ENCODE results near the gene TRPT1. TPM values are rescaled to one million over a fixed set of nuclear protein-coding genes. Genes with fewer than 3 reads are reported as not detected.

Gene TRPT1
- total RNA-seq, 2 experiments from 2014 or later, result 37.8 to 44.8 TPM

- Mint-ChIP-seq H3K9me3 (ENCODE audit: insufficient read depth) (no peaks in the 10 kb centered on the region), H3K4me1 (ENCODE audit: low read depth) (peaks cover 56% of the 10 kb centered on the region), H3K4me3 (peak overlapping the region; percentile 88), H3K27ac (peak overlapping the region; percentile 91), H3K27me3 (ENCODE audit: low read depth) (no peaks in the 10 kb centered on the region), H3K36me3 (ENCODE audit: low read depth) (peaks cover 29% of the 10 kb centered on the region)
- ATAC-seq (no peak), DNase-seq (no peak)
- POLR2A ChIA-PET, result interaction anchor here (0.6 to 5.9 kb wide), 7 partner anchors 12 to 57 kb away, joined by 3 to 83 read pairs (median 8); partner anchors contain the start of genes BAD, FERMT3, FKBP2 and GPR137
- CTCF ChIA-PET, result interaction anchor here (1.0 to 5.3 kb wide), 5 partner anchors 22 to 77 kb away, joined by 4 to 66 read pairs (median 5); partner anchors contain the start of genes ESRRA and FERMT3
These were observed 1.5 kb upstream of the TRPT1 start for GRCh38 chr11:64227405-64227956.

DNA sequence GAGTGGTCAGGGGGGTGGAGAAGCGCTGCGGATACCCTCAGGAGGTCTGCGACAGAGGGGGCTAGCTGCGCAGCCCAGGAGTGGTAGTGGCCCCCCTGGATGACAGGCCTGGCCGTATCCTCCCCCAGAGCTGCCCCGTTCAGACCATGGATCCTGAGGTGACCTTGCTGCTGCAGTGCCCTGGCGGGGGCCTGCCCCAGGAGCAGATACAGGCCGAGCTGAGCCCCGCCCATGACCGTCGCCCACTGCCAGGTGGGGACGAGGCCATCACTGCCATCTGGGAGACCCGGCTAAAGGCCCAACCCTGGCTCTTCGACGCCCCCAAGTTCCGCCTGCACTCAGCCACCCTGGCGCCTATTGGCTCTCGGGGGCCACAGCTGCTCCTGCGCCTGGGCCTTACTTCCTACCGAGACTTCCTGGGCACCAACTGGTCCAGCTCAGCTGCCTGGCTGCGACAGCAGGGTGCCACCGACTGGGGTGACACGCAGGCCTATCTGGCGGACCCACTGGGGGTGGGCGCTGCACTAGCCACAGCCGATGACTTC is 593 bp upstream of the TRPT1 start:
- POLR2A ChIA-PET, result interaction anchor here (0.6 to 5.9 kb wide), 14 partner anchors 10 to 130 kb away, joined by 3 to 83 read pairs (median 8); partner anchors contain the start of genes BAD, FERMT3, FKBP2 and GPR137
- peak overlapping the region; percentile 88 for H3K4me3 Mint-ChIP-seq
- H3K27ac Mint-ChIP-seq, result peak overlapping the region; percentile 91
- H3K36me3 Mint-ChIP-seq (ENCODE audit: low read depth), result peaks cover 28% of the 10 kb centered on the region
- CTCF ChIA-PET, result interaction anchor here (0.7 to 5.3 kb wide), 12 partner anchors 9 to 91 kb away, joined by 3 to 66 read pairs (median 4); partner anchors contain the start of genes ESRRA, FERMT3, PRDX5 and TRMT112
- DNase-seq, result peak; percentile 79
- H3K9me3 Mint-ChIP-seq (ENCODE audit: insufficient read depth), result no peaks in the 10 kb centered on the region
- H3K4me1 Mint-ChIP-seq (ENCODE audit: low read depth), result peaks cover 47% of the 10 kb centered on the region
- ATAC-seq, result peak; percentile 50
- H3K27me3 Mint-ChIP-seq (ENCODE audit: low read depth), result no peaks in the 10 kb centered on the region

- Mint-ChIP-seq H3K4me1 (ENCODE audit: low read depth) (peaks cover 40% of the 10 kb centered on the region), H3K36me3 (ENCODE audit: low read depth) (peaks cover 40% of the 10 kb centered on the region), H3K4me3 (peak overlapping the region; percentile 88), H3K27ac (peak overlapping the region; percentile 88), H3K9me3 (ENCODE audit: insufficient read depth) (no peaks in the 10 kb centered on the region), H3K27me3 (ENCODE audit: low read depth) (no peaks in the 10 kb centered on the region)
- ChIA-PET POLR2A (interaction anchor here (0.8 to 5.9 kb wide), 12 partner anchors 8 to 59 kb away, joined by 3 to 83 read pairs (median 4); partner anchors contain the start of genes BAD, FERMT3, FKBP2 and PPP1R14B), CTCF (interaction anchor here (3.3 to 5.3 kb wide), 2 partner anchors 19 to 79 kb away, joined by 12 to 66 read pairs; partner anchors contain the start of genes ESRRA and FERMT3)
- DNase-seq (no peak), ATAC-seq (no peak)
These were observed 937 bp downstream of the TRPT1 start for GRCh38 chr11:64224891-64225607.

- DNase-seq, result no peak
- peaks cover 36% of the 10 kb centered on the region for H3K36me3 Mint-ChIP-seq (ENCODE audit: low read depth)
- POLR2A ChIA-PET, result interaction anchor here (0.7 to 5.9 kb wide), 13 partner anchors 9 to 60 kb away, joined by 3 to 83 read pairs (median 4); partner anchors contain the start of genes BAD, FERMT3, FKBP2 and PPP1R14B
- no peaks in the 10 kb centered on the region for H3K27me3 Mint-ChIP-seq (ENCODE audit: low read depth)
- no peak for ATAC-seq
- peak overlapping the region; percentile 88 for H3K27ac Mint-ChIP-seq
- H3K9me3 Mint-ChIP-seq (ENCODE audit: insufficient read depth), result no peaks in the 10 kb centered on the region
- CTCF ChIA-PET, result interaction anchor here (0.6 to 5.3 kb wide), 3 partner anchors 10 to 26 kb away, joined by 3 to 66 read pairs (median 5); partner anchors contain the start of gene FERMT3
- H3K4me1 Mint-ChIP-seq (ENCODE audit: low read depth), result peaks cover 33% of the 10 kb centered on the region
- H3K4me3 Mint-ChIP-seq, result peak overlapping the region; percentile 88
These were observed 1.7 kb downstream of the TRPT1 start for GRCh38 chr11:64224151-64224890.

DNA sequence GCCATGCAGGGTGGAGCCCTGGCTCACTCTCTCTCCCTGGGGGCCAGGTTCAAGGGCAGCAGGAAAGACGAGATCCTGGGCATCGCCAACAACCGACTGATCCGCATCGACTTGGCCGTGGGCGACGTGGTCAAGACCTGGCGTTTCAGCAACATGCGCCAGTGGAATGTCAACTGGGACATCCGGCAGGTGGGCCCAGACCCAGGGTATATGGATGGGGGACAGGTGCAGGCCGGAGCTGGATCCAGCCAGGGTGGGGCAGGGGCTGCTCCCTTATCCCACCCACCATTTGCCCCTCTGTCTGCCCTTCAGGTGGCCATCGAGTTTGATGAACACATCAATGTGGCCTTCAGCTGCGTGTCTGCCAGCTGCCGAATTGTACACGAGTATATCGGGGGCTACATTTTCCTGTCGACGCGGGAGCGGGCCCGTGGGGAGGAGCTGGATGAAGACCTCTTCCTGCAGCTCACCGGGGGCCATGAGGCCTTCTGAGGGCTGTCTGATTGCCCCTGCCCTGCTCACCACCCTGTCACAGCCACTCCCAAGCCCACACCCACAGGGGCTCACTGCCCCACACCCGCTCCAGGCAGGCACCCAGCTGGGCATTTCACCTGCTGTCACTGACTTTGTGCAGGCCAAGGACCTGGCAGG is 2.9 kb downstream of the TRPT1 start:
- POLR2A ChIA-PET, result interaction anchor here (0.6 to 5.9 kb wide), 6 partner anchors 8 to 42 kb away, joined by 3 to 83 read pairs (median 5); partner anchors contain the start of genes FERMT3, FKBP2, PPP1R14B and STIP1
- Mint-ChIP-seq H3K27me3 (ENCODE audit: low read depth) (no peaks in the 10 kb centered on the region), H3K4me3 (no peak overlapping the region), H3K4me1 (ENCODE audit: low read depth) (peaks cover 27% of the 10 kb centered on the region), H3K36me3 (ENCODE audit: low read depth) (peaks cover 45% of the 10 kb centered on the region), H3K9me3 (ENCODE audit: insufficient read depth) (no peaks in the 10 kb centered on the region), H3K27ac (no peak overlapping the region)
- DNase-seq (no peak), ATAC-seq (no peak)
- CTCF ChIA-PET, result interaction anchor here (1.6 to 5.3 kb wide), 2 partner anchors 9 to 17 kb away, joined by 5 to 66 read pairs; partner anchors contain the start of gene FERMT3

DNA sequence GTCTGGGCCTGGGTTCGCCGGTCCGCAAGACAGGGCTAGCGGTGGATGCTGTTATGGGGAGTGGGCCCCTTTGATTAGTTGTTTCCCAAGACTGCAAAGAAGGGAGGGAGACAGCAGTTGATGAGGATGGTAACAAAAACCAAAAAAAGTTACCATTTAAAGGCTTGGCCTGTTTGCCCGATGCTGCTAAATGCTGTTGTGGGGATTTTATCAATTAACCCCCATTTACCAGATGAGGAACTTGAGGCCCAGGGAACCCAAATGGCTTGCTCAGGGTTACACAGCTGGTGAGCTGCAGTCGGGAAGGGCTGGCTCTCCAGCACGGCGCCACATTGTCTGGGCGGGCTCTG is 3.4 kb downstream of the TRPT1 start:
- DNase-seq (no peak), ATAC-seq (no peak)
- H3K9me3 Mint-ChIP-seq (ENCODE audit: insufficient read depth), result no peaks in the 10 kb centered on the region
- H3K27me3 Mint-ChIP-seq (ENCODE audit: low read depth), result no peaks in the 10 kb centered on the region
- ChIA-PET CTCF (interaction anchor here (1.6 to 5.3 kb wide), 2 partner anchors 8 to 17 kb away, joined by 5 to 66 read pairs; partner anchors contain the start of gene FERMT3), POLR2A (interaction anchor here (0.6 to 5.9 kb wide), 4 partner anchors 16 to 43 kb away, joined by 3 to 83 read pairs (median 30); partner anchors contain the start of genes FERMT3, FKBP2, PPP1R14B and STIP1)
- peaks cover 22% of the 10 kb centered on the region for H3K4me1 Mint-ChIP-seq (ENCODE audit: low read depth)
- no peak overlapping the region for H3K4me3 Mint-ChIP-seq
- peaks cover 46% of the 10 kb centered on the region for H3K36me3 Mint-ChIP-seq (ENCODE audit: low read depth)
- H3K27ac Mint-ChIP-seq, result no peak overlapping the region

DNA sequence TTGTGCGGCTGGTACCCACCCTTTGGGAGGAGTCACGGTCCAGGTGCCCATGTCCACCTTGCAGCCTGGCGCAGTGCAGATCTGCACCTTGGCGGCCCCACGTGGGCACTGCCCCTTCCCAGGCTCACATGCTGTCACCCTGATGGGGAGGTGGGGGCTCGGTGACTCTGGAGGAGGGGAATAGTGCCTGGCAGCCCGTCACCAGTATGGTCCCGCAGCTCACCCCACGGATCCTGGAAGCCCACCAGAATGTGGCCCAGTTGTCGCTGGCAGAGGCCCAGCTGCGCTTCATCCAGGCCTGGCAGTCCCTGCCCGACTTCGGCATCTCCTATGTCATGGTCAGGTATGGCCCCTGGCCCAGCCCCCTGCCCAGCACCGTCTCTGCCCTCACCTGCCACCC is 5.2 kb downstream of the TRPT1 start:
- Mint-ChIP-seq H3K4me3 (no peak overlapping the region), H3K9me3 (ENCODE audit: insufficient read depth) (no peaks in the 10 kb centered on the region), H3K27ac (no peak overlapping the region), H3K4me1 (ENCODE audit: low read depth) (peaks cover 13% of the 10 kb centered on the region), H3K27me3 (ENCODE audit: low read depth) (no peaks in the 10 kb centered on the region), H3K36me3 (ENCODE audit: low read depth) (peaks cover 44% of the 10 kb centered on the region)
- ChIA-PET CTCF (no interaction called here), POLR2A (interaction anchor here (6.2 kb wide), 1 partner anchor 14 kb away, joined by 54 read pairs; the partner anchor contains the start of gene FERMT3)
- ATAC-seq (no peak), DNase-seq (no peak)

DNA sequence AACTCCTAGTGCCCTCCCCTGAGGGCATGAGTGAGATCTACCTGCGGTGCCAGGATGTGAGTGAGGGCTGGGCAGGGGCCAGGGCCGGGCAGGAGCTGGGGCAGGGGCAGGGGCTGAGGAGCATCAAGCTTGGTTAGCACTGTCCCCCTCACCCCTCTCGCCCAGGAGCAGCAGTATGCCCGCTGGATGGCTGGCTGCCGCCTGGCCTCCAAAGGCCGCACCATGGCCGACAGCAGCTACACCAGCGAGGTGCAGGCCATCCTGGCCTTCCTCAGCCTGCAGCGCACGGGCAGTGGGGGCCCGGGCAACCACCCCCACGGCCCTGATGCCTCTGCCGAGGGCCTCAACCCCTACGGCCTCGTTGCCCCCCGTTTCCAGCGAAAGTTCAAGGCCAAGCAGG is 5.7 kb downstream of the TRPT1 start:
- Mint-ChIP-seq H3K36me3 (ENCODE audit: low read depth) (peaks cover 47% of the 10 kb centered on the region), H3K4me3 (no peak overlapping the region), H3K27ac (no peak overlapping the region), H3K27me3 (ENCODE audit: low read depth) (no peaks in the 10 kb centered on the region), H3K4me1 (ENCODE audit: low read depth) (peaks cover 12% of the 10 kb centered on the region), H3K9me3 (ENCODE audit: insufficient read depth) (no peaks in the 10 kb centered on the region)
- DNase-seq, result no peak
- ATAC-seq, result no peak
- ChIA-PET CTCF (no interaction called here), POLR2A (interaction anchor here (6.2 kb wide), 1 partner anchor 13 kb away, joined by 54 read pairs; the partner anchor contains the start of gene FERMT3)

DNA sequence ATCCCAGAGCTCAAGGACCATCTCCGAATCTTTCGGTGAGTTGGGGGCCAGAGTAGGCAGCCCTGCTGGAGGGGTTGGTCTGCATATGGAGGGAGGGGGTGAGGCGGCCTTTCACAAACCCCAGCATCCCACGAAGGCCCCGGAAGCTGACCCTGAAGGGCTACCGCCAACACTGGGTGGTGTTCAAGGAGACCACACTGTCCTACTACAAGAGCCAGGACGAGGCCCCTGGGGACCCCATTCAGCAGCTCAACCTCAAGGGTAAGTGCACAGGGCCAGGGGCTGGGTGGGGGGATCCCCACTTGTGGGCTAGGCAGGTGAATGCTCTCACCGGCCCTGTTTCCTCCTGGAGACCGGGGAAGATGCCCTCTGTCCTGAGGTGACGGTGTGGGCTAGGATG is 6.2 kb downstream of the TRPT1 start:
- Mint-ChIP-seq H3K36me3 (ENCODE audit: low read depth) (peaks cover 52% of the 10 kb centered on the region), H3K27ac (no peak overlapping the region), H3K4me3 (no peak overlapping the region), H3K9me3 (ENCODE audit: insufficient read depth) (no peaks in the 10 kb centered on the region), H3K4me1 (ENCODE audit: low read depth) (peaks cover 11% of the 10 kb centered on the region), H3K27me3 (ENCODE audit: low read depth) (no peaks in the 10 kb centered on the region)
- CTCF ChIA-PET, result interaction anchor here (1.0 kb wide), 1 partner anchor 15 kb away, joined by 4 read pairs; no protein-coding TSS in a partner anchor
- POLR2A ChIA-PET, result interaction anchor here (6.2 kb wide), 1 partner anchor 13 kb away, joined by 54 read pairs; the partner anchor contains the start of gene FERMT3
- no peak for DNase-seq
- no peak for ATAC-seq

DNA sequence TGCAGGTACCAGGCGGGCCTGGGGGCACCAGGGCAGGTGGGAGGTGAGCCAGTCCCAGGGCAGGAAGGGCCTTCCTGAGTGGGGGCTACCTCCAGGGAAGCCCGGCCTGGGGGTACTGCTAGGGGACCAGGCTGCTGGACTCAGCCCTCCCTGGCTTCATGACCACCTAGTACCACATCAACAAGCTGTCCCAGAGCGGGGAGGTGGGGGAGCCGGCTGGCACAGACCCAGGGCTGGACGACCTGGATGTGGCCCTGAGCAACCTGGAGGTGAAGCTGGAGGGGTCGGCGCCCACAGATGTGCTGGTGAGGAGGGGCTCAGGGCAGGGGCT is 6.7 kb downstream of the TRPT1 start:
- H3K27ac Mint-ChIP-seq, result no peak overlapping the region
- H3K4me1 Mint-ChIP-seq (ENCODE audit: low read depth), result peaks cover 7% of the 10 kb centered on the region
- ChIA-PET POLR2A (interaction anchor here (6.2 kb wide), 1 partner anchor 12 kb away, joined by 54 read pairs; the partner anchor contains the start of gene FERMT3), CTCF (interaction anchor here (1.0 kb wide), 1 partner anchor 15 kb away, joined by 4 read pairs; no protein-coding TSS in a partner anchor)
- peaks cover 56% of the 10 kb centered on the region for H3K36me3 Mint-ChIP-seq (ENCODE audit: low read depth)
- H3K27me3 Mint-ChIP-seq (ENCODE audit: low read depth), result no peaks in the 10 kb centered on the region
- ATAC-seq (no peak), DNase-seq (no peak)
- no peak overlapping the region for H3K4me3 Mint-ChIP-seq
- H3K9me3 Mint-ChIP-seq (ENCODE audit: insufficient read depth), result no peaks in the 10 kb centered on the region
